ENCODE results near the gene SPDYE2B.
"Not testable (repeated sequence)": the region's sequence is repeated elsewhere in the genome, so short reads cannot be mapped to it uniquely, and the experiment has no call there.

The SPDYE2B gene

DNA sequence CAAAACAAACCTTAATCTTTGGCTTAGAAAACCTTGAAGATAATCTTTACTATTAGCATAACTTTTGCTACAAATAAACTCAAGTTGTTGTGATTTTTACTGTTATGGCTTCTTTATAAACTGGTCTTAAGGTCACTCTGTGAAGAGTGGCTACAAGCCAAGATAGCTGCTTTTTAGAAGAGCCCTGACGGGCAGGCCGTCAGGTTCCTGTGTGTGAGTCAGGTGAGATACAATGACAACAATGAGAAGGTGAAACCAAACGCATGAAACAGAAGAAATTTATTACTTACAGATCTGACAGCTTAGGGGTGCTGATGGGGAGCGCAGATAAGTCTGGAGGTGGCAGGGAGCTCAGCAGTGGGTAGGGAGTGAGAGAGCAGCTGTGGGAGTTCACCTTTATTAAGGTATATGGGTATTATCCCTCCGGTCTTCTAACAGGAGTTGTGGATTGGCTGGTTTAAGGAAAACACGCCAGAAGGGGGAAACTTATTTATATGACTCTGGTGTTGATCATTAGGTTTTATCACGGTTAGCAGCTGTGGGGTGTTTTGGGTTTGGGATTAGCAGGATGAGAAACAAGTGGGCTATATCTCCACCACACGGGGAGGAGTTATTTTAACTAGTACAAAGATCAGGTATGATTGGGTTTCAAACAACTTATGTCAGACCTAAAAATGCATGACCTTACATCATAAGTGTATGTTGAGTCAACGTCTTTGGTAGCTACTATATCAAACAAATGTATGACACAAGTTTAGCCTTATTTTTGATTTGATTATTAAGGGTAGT is 49.0 kb downstream of the SPDYE2B start:
- H3K4me3 ChIP-seq (ENCODE audit: low read depth, low read length), result not testable (repeated sequence)

Data from iPS-11a (cell line).